ENCODE measurements around the gene PDGFC.

Gene PDGFC

GRCh38 chr4:156815717-156816359 lies 155.8 kb downstream of the PDGFC start:
- Histone ChIP-seq H3K27ac (ENCODE audit: insufficient read depth in 1 of 2, low read depth in 1 of 2, low read length in 2 of 2, poor library complexity in 1 of 2, severe bottlenecking in 2 of 2) (no peak overlapping the region), H3K27me3 (replicated peaks in 2 of 5; ENCODE audit: control insufficient read depth in 4 of 5, insufficient read depth in 5 of 5, low read length in 4 of 5) (no peaks in the 10 kb centered on the region), H3K4me3 (ENCODE audit: control insufficient read depth in 1 of 7, extremely low read depth in 1 of 7, insufficient read depth in 4 of 7, low read depth in 2 of 7, low read length in 6 of 7) (no peak overlapping the region), H3K4me1 (ENCODE audit: control extremely low read depth in 1 of 4, control insufficient read depth in 4 of 4, insufficient read depth in 4 of 4, low read length in 3 of 4) (no peaks in the 10 kb centered on the region), H3K36me3 (ENCODE audit: control insufficient read depth in 4 of 4, insufficient read depth in 4 of 4, low read length in 3 of 4) (no peaks in the 10 kb centered on the region), H3K9me3 (ENCODE audit: control extremely low read depth in 1 of 5, control insufficient read depth in 4 of 5, insufficient read depth in 2 of 5, low read depth in 1 of 5, low read length in 4 of 5) (peaks cover 0 to 4% (median 0%) of the 10 kb centered on the region in 5 experiments)
- 86% methylated on average over 1 of the region's 4 CpGs for WGBS (ENCODE audit: insufficient coverage)
- ChIA-PET POLR2A (no interaction called here), CTCF (no interaction called here)
- DNase-seq, result no peak

- no peaks in the 10 kb centered on the region for H3K4me1 ChIP-seq (ENCODE audit: control extremely low read depth in 1 of 4, control insufficient read depth in 4 of 4, insufficient read depth in 4 of 4, low read length in 3 of 4)
- CTCF ChIA-PET, result interaction anchor here (1.2 to 1.4 kb wide), 2 partner anchors 12 to 157 kb away, joined by 3 to 4 read pairs; no protein-coding TSS in a partner anchor
- H3K36me3 ChIP-seq (ENCODE audit: control insufficient read depth in 4 of 4, insufficient read depth in 4 of 4, low read length in 3 of 4), result no peaks in the 10 kb centered on the region
- DNase-seq, result no peak
- WGBS (ENCODE audit: insufficient coverage), result no CpG with 5 or more reads among the region's 4 CpGs
- H3K9me3 ChIP-seq (ENCODE audit: control extremely low read depth in 1 of 5, control insufficient read depth in 4 of 5, insufficient read depth in 2 of 5, low read depth in 1 of 5, low read length in 4 of 5), result no peaks in the 10 kb centered on the region
- no peaks in the 10 kb centered on the region for H3K27me3 ChIP-seq (replicated peaks in 2 of 5; ENCODE audit: control insufficient read depth in 4 of 5, insufficient read depth in 5 of 5, low read length in 4 of 5)
- POLR2A ChIA-PET, result no interaction called here
- H3K4me3 ChIP-seq (ENCODE audit: control insufficient read depth in 1 of 7, extremely low read depth in 1 of 7, insufficient read depth in 4 of 7, low read depth in 2 of 7, low read length in 6 of 7), result no peak overlapping the region
- no peak overlapping the region for H3K27ac ChIP-seq (ENCODE audit: insufficient read depth in 1 of 2, low read depth in 1 of 2, low read length in 2 of 2, poor library complexity in 1 of 2, severe bottlenecking in 2 of 2)
These were observed 159.6 kb downstream of the PDGFC start for GRCh38 chr4:156811963-156812362.

GRCh38 chr4:156811286-156811685 lies 160.3 kb downstream of the PDGFC start:
- 100% methylated on average over 2 of the region's 5 CpGs for WGBS (ENCODE audit: insufficient coverage)
- Histone ChIP-seq H3K9me3 (ENCODE audit: control extremely low read depth in 1 of 5, control insufficient read depth in 4 of 5, insufficient read depth in 2 of 5, low read depth in 1 of 5, low read length in 4 of 5) (no peaks in the 10 kb centered on the region), H3K4me3 (ENCODE audit: control insufficient read depth in 1 of 7, extremely low read depth in 1 of 7, insufficient read depth in 4 of 7, low read depth in 2 of 7, low read length in 6 of 7) (no peak overlapping the region), H3K36me3 (ENCODE audit: control insufficient read depth in 4 of 4, insufficient read depth in 4 of 4, low read length in 3 of 4) (no peaks in the 10 kb centered on the region), H3K27ac (ENCODE audit: insufficient read depth in 1 of 2, low read depth in 1 of 2, low read length in 2 of 2, poor library complexity in 1 of 2, severe bottlenecking in 2 of 2) (no peak overlapping the region), H3K27me3 (replicated peaks in 2 of 5; ENCODE audit: control insufficient read depth in 4 of 5, insufficient read depth in 5 of 5, low read length in 4 of 5) (no peaks in the 10 kb centered on the region), H3K4me1 (ENCODE audit: control extremely low read depth in 1 of 4, control insufficient read depth in 4 of 4, insufficient read depth in 4 of 4, low read length in 3 of 4) (no peaks in the 10 kb centered on the region)
- DNase-seq, result no peak
- ChIA-PET CTCF (interaction anchor here (1.4 kb wide), 1 partner anchor 11 kb away, joined by 3 read pairs; no protein-coding TSS in a partner anchor), POLR2A (no interaction called here)

GRCh38 chr4:156805696-156806095 lies 165.9 kb downstream of the PDGFC start:
- no peak for DNase-seq
- Histone ChIP-seq H3K27ac (ENCODE audit: insufficient read depth in 1 of 2, low read depth in 1 of 2, low read length in 2 of 2, poor library complexity in 1 of 2, severe bottlenecking in 2 of 2) (no peak overlapping the region), H3K9me3 (ENCODE audit: control extremely low read depth in 1 of 5, control insufficient read depth in 4 of 5, insufficient read depth in 2 of 5, low read depth in 1 of 5, low read length in 4 of 5) (no peaks in the 10 kb centered on the region), H3K36me3 (ENCODE audit: control insufficient read depth in 4 of 4, insufficient read depth in 4 of 4, low read length in 3 of 4) (peaks cover 0 to 2% (median 0%) of the 10 kb centered on the region in 4 experiments), H3K4me3 (ENCODE audit: control insufficient read depth in 1 of 7, extremely low read depth in 1 of 7, insufficient read depth in 4 of 7, low read depth in 2 of 7, low read length in 6 of 7) (no peak overlapping the region), H3K4me1 (ENCODE audit: control extremely low read depth in 1 of 4, control insufficient read depth in 4 of 4, insufficient read depth in 4 of 4, low read length in 3 of 4) (no peaks in the 10 kb centered on the region), H3K27me3 (replicated peaks in 2 of 5; ENCODE audit: control insufficient read depth in 4 of 5, insufficient read depth in 5 of 5, low read length in 4 of 5) (no peaks in the 10 kb centered on the region)
- ChIA-PET CTCF (no interaction called here), POLR2A (no interaction called here)
- no CpG with 5 or more reads among the region's 2 CpGs for WGBS (ENCODE audit: insufficient coverage)

GRCh38 chr4:156803056-156803455 lies 168.5 kb downstream of the PDGFC start:
- no peak overlapping the region for H3K27ac ChIP-seq (ENCODE audit: insufficient read depth in 1 of 2, low read depth in 1 of 2, low read length in 2 of 2, poor library complexity in 1 of 2, severe bottlenecking in 2 of 2)
- ChIA-PET CTCF (no interaction called here), POLR2A (no interaction called here)
- no peaks in the 10 kb centered on the region for H3K9me3 ChIP-seq (ENCODE audit: control extremely low read depth in 1 of 5, control insufficient read depth in 4 of 5, insufficient read depth in 2 of 5, low read depth in 1 of 5, low read length in 4 of 5)
- H3K27me3 ChIP-seq (replicated peaks in 2 of 5; ENCODE audit: control insufficient read depth in 4 of 5, insufficient read depth in 5 of 5, low read length in 4 of 5), result no peaks in the 10 kb centered on the region
- H3K4me3 ChIP-seq (ENCODE audit: control insufficient read depth in 1 of 7, extremely low read depth in 1 of 7, insufficient read depth in 4 of 7, low read depth in 2 of 7, low read length in 6 of 7), result no peak overlapping the region
- H3K4me1 ChIP-seq (ENCODE audit: control extremely low read depth in 1 of 4, control insufficient read depth in 4 of 4, insufficient read depth in 4 of 4, low read length in 3 of 4), result no peaks in the 10 kb centered on the region
- no peak for DNase-seq
- peaks cover 0 to 2% (median 0%) of the 10 kb centered on the region in 4 experiments for H3K36me3 ChIP-seq (ENCODE audit: control insufficient read depth in 4 of 4, insufficient read depth in 4 of 4, low read length in 3 of 4)
- 97% methylated on average over 2 of the region's 2 CpGs for WGBS (ENCODE audit: insufficient coverage)

GRCh38 chr4:156800463-156800862 lies 171.1 kb downstream of the PDGFC start:
- no peaks in the 10 kb centered on the region for H3K9me3 ChIP-seq (ENCODE audit: control extremely low read depth in 1 of 5, control insufficient read depth in 4 of 5, insufficient read depth in 2 of 5, low read depth in 1 of 5, low read length in 4 of 5)
- H3K27me3 ChIP-seq (replicated peaks in 2 of 5; ENCODE audit: control insufficient read depth in 4 of 5, insufficient read depth in 5 of 5, low read length in 4 of 5), result no peaks in the 10 kb centered on the region
- H3K36me3 ChIP-seq (ENCODE audit: control insufficient read depth in 4 of 4, insufficient read depth in 4 of 4, low read length in 3 of 4), result peaks cover 0 to 2% (median 0%) of the 10 kb centered on the region in 4 experiments
- CTCF ChIA-PET, result interaction anchor here (0.8 to 1.6 kb wide), 4 partner anchors 9 to 22 kb away, joined by 3 to 5 read pairs (median 4); no protein-coding TSS in a partner anchor
- POLR2A ChIA-PET, result no interaction called here
- H3K4me1 ChIP-seq (ENCODE audit: control extremely low read depth in 1 of 4, control insufficient read depth in 4 of 4, insufficient read depth in 4 of 4, low read length in 3 of 4), result no peaks in the 10 kb centered on the region
- WGBS (ENCODE audit: insufficient coverage), result no CpG with 5 or more reads among the region's 1 CpG
- DNase-seq, result no peak
- no peak overlapping the region for H3K27ac ChIP-seq (ENCODE audit: insufficient read depth in 1 of 2, low read depth in 1 of 2, low read length in 2 of 2, poor library complexity in 1 of 2, severe bottlenecking in 2 of 2)
- no peak overlapping the region for H3K4me3 ChIP-seq (ENCODE audit: control insufficient read depth in 1 of 7, extremely low read depth in 1 of 7, insufficient read depth in 4 of 7, low read depth in 2 of 7, low read length in 6 of 7)

GRCh38 chr4:156799121-156799589 lies 172.4 kb downstream of the PDGFC start:
- ChIA-PET CTCF (interaction anchor here (0.7 kb wide), 1 partner anchor 261 kb away, joined by 3 read pairs; no protein-coding TSS in a partner anchor), POLR2A (no interaction called here)
- 100% methylated on average over 1 of the region's 1 CpG for WGBS (ENCODE audit: insufficient coverage)
- Histone ChIP-seq H3K4me3 (ENCODE audit: control insufficient read depth in 1 of 7, extremely low read depth in 1 of 7, insufficient read depth in 4 of 7, low read depth in 2 of 7, low read length in 6 of 7) (no peak overlapping the region), H3K27me3 (replicated peaks in 2 of 5; ENCODE audit: control insufficient read depth in 4 of 5, insufficient read depth in 5 of 5, low read length in 4 of 5) (no peaks in the 10 kb centered on the region), H3K27ac (ENCODE audit: insufficient read depth in 1 of 2, low read depth in 1 of 2, low read length in 2 of 2, poor library complexity in 1 of 2, severe bottlenecking in 2 of 2) (no peak overlapping the region), H3K4me1 (ENCODE audit: control extremely low read depth in 1 of 4, control insufficient read depth in 4 of 4, insufficient read depth in 4 of 4, low read length in 3 of 4) (no peaks in the 10 kb centered on the region), H3K9me3 (ENCODE audit: control extremely low read depth in 1 of 5, control insufficient read depth in 4 of 5, insufficient read depth in 2 of 5, low read depth in 1 of 5, low read length in 4 of 5) (no peaks in the 10 kb centered on the region), H3K36me3 (ENCODE audit: control insufficient read depth in 4 of 4, insufficient read depth in 4 of 4, low read length in 3 of 4) (peaks cover 0 to 2% (median 0%) of the 10 kb centered on the region in 4 experiments)
- no peak for DNase-seq

All from common myeloid progenitor, CD34-positive (primary cell).